Neural cell (in vitro differentiated cells): ENCODE data around the gene CLSTN1. TPM values are rescaled to one million over a fixed set of nuclear protein-coding genes. Genes with fewer than 3 reads are reported as not detected.

ENCODE experiments used
- H2AFZ ChIP-seq: fragments of 200-600, 300-800 bp; sonication (generic), shearing (Covaris generic); 2 replicates; pipeline ENCODE4 v1.6.0; 2014; ENCODE audit warnings: low read depth, mild to moderate bottlenecking, antibody characterized with exemption, low read length, moderate library complexity
- H3F3A ChIP-seq: fragments of 200-600 bp; shearing (Covaris generic); 2 replicates; pipeline ENCODE4 v1.6.1; 2016; ENCODE audit warnings: mild to moderate bottlenecking, moderate library complexity, mixed read lengths, antibody characterized with exemption, low read length; ENCODE audit not compliant: insufficient read depth, poor library complexity, severe bottlenecking
- H3K27ac ChIP-seq: fragments of 200-600, 300-800 bp; sonication (generic), shearing (Covaris generic); 2 replicates; pipeline ENCODE4 v1.5.1; 2014; ENCODE audit warnings: mild to moderate bottlenecking, low read length, moderate library complexity
- H3K27me3 ChIP-seq: fragments of 300-800, 200-600 bp; sonication (generic), shearing (Covaris generic); 2 replicates; pipeline ENCODE4 v1.6.0; 2014; ENCODE audit warnings: mild to moderate bottlenecking, low read depth, low read length, moderate library complexity; ENCODE audit not compliant: insufficient read depth
- H3K36me3 ChIP-seq: fragments of 300-800, 200-600 bp; sonication (generic), shearing (Covaris generic); 2 replicates; pipeline ENCODE4 v1.5.1; 2014; ENCODE audit warnings: mild to moderate bottlenecking, antibody characterized with exemption, low read length, moderate library complexity; ENCODE audit not compliant: insufficient read depth
- H3K4me2 ChIP-seq: fragments of 300-800, 200-600 bp; sonication (generic), shearing (Covaris generic); 2 replicates; pipeline ENCODE4 v1.6.0; 2014; ENCODE audit warnings: mild to moderate bottlenecking, low read length
- H3K4me3 ChIP-seq: fragments of 300-800, 200-600 bp; sonication (generic), shearing (Covaris generic); 2 replicates; pipeline ENCODE4 v1.5.1; 2014; ENCODE audit warnings: mild to moderate bottlenecking, low read length, moderate library complexity
- H3K79me2 ChIP-seq: fragments of 200-600 bp; shearing (Covaris generic); replicated peaks from 2 replicates; pipeline ENCODE4 v1.6.0; 2014; ENCODE audit warnings: mild to moderate bottlenecking, low read length, moderate library complexity; ENCODE audit not compliant: insufficient read depth
- H3K9ac ChIP-seq: fragments of 300-800, 200-600 bp; sonication (generic), shearing (Covaris generic); 2 replicates; pipeline ENCODE4 v1.6.1; 2016; ENCODE audit warnings: mild to moderate bottlenecking, low read length, mixed read lengths
- H3K9me2 ChIP-seq: fragments of 200-600 bp; shearing (Covaris generic); 2 replicates; pipeline ENCODE4 v1.6.1; 2016; ENCODE audit warnings: mild to moderate bottlenecking, low read length, mixed read lengths; ENCODE audit not compliant: insufficient read depth
- H3K9me3 ChIP-seq: fragments of 200-600, 300-800 bp; sonication (generic), shearing (Covaris generic); 2 replicates; pipeline ENCODE4 v1.6.1; 2016; ENCODE audit warnings: mild to moderate bottlenecking, mixed run types, low read length, moderate library complexity, mixed read lengths
- H4K20me1 ChIP-seq: fragments of 200-600 bp; shearing (Covaris generic); 2 replicates; pipeline ENCODE4 v1.6.1; 2016; ENCODE audit warnings: mild to moderate bottlenecking, mixed run types; ENCODE audit not compliant: insufficient read depth
- CTCF ChIP-seq: fragments of 450-650 bp; IDR thresholded peaks from 2 replicates; pipeline ENCODE4 v1.5.1; 2014; ENCODE audit warnings: antibody characterized with exemption, mild to moderate bottlenecking, moderate library complexity; ENCODE audit not compliant: poor library complexity, severe bottlenecking
- EP300 ChIP-seq: fragments of 450-650 bp; conservative IDR thresholded peaks from 2 replicates; pipeline ENCODE4 v1.6.1; 2014; ENCODE audit warnings: antibody characterized with exemption, mild to moderate bottlenecking, moderate library complexity; ENCODE audit not compliant: poor library complexity, severe bottlenecking
- EZH2 ChIP-seq: fragments of 200-600, 300-800 bp; shearing (Covaris generic), sonication (generic); IDR thresholded peaks from 2 replicates; pipeline ENCODE4 v1.6.1; 2014; ENCODE audit warnings: antibody characterized with exemption, low read length, borderline replicate concordance, mild to moderate bottlenecking; ENCODE audit not compliant: insufficient read depth, poor library complexity, severe bottlenecking
- MXI1 ChIP-seq: fragments of 450-650 bp; conservative IDR thresholded peaks from 2 replicates; pipeline ENCODE4 v1.6.1; 2014; ENCODE audit warnings: antibody characterized with exemption, mild to moderate bottlenecking; ENCODE audit not compliant: poor library complexity, severe bottlenecking
- POLR2AphosphoS5 ChIP-seq: IDR thresholded peaks from 2 replicates; pipeline ENCODE4 v1.6.1; 2012
- RAD21 ChIP-seq: fragments of 450-650 bp; conservative IDR thresholded peaks from 2 replicates; pipeline ENCODE4 v1.6.1; 2014; ENCODE audit warnings: antibody characterized with exemption, mild to moderate bottlenecking, moderate library complexity
- SMC3 ChIP-seq: fragments of 450-650 bp; conservative IDR thresholded peaks from 2 replicates; pipeline ENCODE4 v1.6.1; 2014; ENCODE audit warnings: antibody characterized with exemption, mild to moderate bottlenecking, moderate library complexity; ENCODE audit not compliant: poor library complexity
- TAF1 ChIP-seq: IDR thresholded peaks from 2 replicates; pipeline ENCODE4 v1.6.1; 2012; ENCODE audit warnings: low read depth
- polyA plus RNA-seq: library from polyadenylated mRNA; depleted of rRNA; stranded (reverse); fragments of >200 nt; gene quantifications from 2 replicates; pipeline ENCODE4 v1.2.3, GENCODE V29; 2014
- TF ChIP-seq, protein P1 (sequence below): IDR thresholded peaks from 2 replicates; pipeline ENCODE4 v1.6.1; 2012; ENCODE audit warnings: borderline replicate concordance

The CLSTN1 gene
- polyA plus RNA-seq, 1 donor from 2014 or later = 77.2 TPM

DNA sequence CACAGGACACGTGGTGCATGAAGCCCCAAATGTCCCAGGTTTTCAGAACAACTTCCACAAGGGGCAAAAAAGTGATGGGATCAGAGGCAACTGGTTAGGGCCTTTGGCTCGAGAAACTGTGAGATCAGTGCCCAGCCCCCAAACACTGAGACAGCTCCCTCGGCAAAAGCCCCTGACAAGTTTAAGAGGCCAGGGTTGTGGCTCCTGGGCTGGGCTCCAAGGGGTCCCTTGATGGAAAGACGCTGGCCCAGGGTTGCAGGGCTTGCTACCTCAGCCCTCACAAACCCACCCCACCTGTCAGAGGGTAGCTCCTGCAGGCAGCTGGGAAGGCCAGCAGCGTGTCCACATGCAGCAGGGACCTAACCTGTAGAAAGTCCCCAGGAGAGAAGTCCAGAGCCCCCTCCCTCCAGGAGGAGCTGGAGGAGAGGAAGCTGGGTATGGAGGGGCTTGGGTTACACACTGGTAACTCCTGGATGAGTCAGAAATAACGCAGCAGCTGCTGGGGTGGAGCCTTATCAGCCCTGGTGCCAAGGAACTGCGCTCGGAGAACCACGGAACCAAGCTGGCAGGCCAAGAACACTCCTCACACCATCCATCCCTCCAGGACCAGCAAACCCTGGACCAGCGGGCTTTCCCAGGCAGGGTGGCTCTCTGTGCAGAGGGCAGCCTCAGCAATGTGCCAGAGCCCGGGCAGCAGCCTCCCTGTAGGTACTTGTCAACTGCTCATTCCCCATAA, 48.8 kb upstream of the CLSTN1 start:
- Histone ChIP-seq H3K9me2 (no peaks in the 10 kb centered on the region), H3K27ac (no peak overlapping the region), H3K36me3 (no peaks in the 10 kb centered on the region), H3K79me2 (no peaks in the 10 kb centered on the region), H3K27me3 (no peaks in the 10 kb centered on the region), H2AFZ (no peak overlapping the region), H3K9me3 (no peaks in the 10 kb centered on the region), H4K20me1 (no peaks in the 10 kb centered on the region), H3K4me3 (no peak overlapping the region), H3K4me2 (no peak overlapping the region), H3F3A (no peaks in the 10 kb centered on the region), H3K9ac (no peak overlapping the region)
- TF ChIP-seq CTCF = no peak
- TF ChIP-seq, protein P1, sequence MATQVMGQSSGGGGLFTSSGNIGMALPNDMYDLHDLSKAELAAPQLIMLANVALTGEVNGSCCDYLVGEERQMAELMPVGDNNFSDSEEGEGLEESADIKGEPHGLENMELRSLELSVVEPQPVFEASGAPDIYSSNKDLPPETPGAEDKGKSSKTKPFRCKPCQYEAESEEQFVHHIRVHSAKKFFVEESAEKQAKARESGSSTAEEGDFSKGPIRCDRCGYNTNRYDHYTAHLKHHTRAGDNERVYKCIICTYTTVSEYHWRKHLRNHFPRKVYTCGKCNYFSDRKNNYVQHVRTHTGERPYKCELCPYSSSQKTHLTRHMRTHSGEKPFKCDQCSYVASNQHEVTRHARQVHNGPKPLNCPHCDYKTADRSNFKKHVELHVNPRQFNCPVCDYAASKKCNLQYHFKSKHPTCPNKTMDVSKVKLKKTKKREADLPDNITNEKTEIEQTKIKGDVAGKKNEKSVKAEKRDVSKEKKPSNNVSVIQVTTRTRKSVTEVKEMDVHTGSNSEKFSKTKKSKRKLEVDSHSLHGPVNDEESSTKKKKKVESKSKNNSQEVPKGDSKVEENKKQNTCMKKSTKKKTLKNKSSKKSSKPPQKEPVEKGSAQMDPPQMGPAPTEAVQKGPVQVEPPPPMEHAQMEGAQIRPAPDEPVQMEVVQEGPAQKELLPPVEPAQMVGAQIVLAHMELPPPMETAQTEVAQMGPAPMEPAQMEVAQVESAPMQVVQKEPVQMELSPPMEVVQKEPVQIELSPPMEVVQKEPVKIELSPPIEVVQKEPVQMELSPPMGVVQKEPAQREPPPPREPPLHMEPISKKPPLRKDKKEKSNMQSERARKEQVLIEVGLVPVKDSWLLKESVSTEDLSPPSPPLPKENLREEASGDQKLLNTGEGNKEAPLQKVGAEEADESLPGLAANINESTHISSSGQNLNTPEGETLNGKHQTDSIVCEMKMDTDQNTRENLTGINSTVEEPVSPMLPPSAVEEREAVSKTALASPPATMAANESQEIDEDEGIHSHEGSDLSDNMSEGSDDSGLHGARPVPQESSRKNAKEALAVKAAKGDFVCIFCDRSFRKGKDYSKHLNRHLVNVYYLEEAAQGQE = no peak
- no peak for TF ChIP-seq TAF1
- TF ChIP-seq EZH2 = no peak
- TF ChIP-seq POLR2AphosphoS5 = no peak
- no peak for TF ChIP-seq MXI1
- no peak for TF ChIP-seq EP300
- no peak for TF ChIP-seq RAD21
- TF ChIP-seq SMC3 = no peak

- Histone ChIP-seq H2AFZ (no peak overlapping the region), H3K36me3 (no peaks in the 10 kb centered on the region), H4K20me1 (no peaks in the 10 kb centered on the region), H3K9me2 (no peaks in the 10 kb centered on the region), H3K9me3 (no peaks in the 10 kb centered on the region), H3F3A (no peaks in the 10 kb centered on the region), H3K79me2 (no peaks in the 10 kb centered on the region), H3K4me3 (no peak overlapping the region), H3K4me2 (no peak overlapping the region), H3K9ac (no peak overlapping the region), H3K27ac (no peak overlapping the region), H3K27me3 (no peaks in the 10 kb centered on the region)
- TF ChIP-seq, protein P1 = no peak
- TF ChIP-seq MXI1 = no peak
- no peak for TF ChIP-seq EZH2
- no peak for TF ChIP-seq TAF1
- no peak for TF ChIP-seq EP300
- no peak for TF ChIP-seq RAD21
- TF ChIP-seq SMC3 = no peak
- TF ChIP-seq CTCF = no peak
- TF ChIP-seq POLR2AphosphoS5 = no peak
These were observed 48.1 kb upstream of the CLSTN1 start for GRCh38 chr1:9871707-9872425.
